BE2C (cell line): ENCODE measurements around the gene ASTL. TPM values are rescaled to one million over a fixed set of nuclear protein-coding genes. Genes with fewer than 3 reads are reported as not detected.

Experiments used
- DNase-seq: peaks from one replicate; pipeline ENCODE4 v3.0.0-alpha.2; 2020
- H3K27me3 ChIP-seq: fragments of 250-450 bp; sonication (Bioruptor Pico); 2 replicates; pipeline ENCODE4 v1.5.1; 2020; ENCODE audit warnings: mild to moderate bottlenecking
- H3K36me3 ChIP-seq: fragments of 250-450 bp; sonication (Bioruptor Pico); 2 replicates; pipeline ENCODE4 v1.5.1; 2020; ENCODE audit warnings: mild to moderate bottlenecking
- H3K4me1 ChIP-seq: fragments of 250-450 bp; sonication (Bioruptor Pico); 2 replicates; pipeline ENCODE4 v1.5.1; 2020
- H3K4me3 ChIP-seq: 2 replicates; pipeline ENCODE4 v1.5.1; 2011; ENCODE audit warnings: low read depth, low read length
- H3K9me3 ChIP-seq: fragments of 250-450 bp; sonication (Bioruptor Pico); 2 replicates; pipeline ENCODE4 v1.5.1; 2020
- polyA plus RNA-seq: library from polyadenylated mRNA; unstranded; fragments of >200 nt; gene quantifications from one replicate; pipeline ENCODE4 v1.2.1, GENCODE V29; 2012; ENCODE audit warnings: low read depth, missing spikeins; ENCODE audit not compliant: insufficient read length, insufficient read depth
- TF ChIP-seq, protein P1 (sequence below): IDR thresholded peaks from 2 replicates; pipeline ENCODE4 v1.5.1; 2012; ENCODE audit warnings: mild to moderate bottlenecking, low read depth, low read length

ASTL gene
- polyA plus RNA-seq, result not detected

DNA sequence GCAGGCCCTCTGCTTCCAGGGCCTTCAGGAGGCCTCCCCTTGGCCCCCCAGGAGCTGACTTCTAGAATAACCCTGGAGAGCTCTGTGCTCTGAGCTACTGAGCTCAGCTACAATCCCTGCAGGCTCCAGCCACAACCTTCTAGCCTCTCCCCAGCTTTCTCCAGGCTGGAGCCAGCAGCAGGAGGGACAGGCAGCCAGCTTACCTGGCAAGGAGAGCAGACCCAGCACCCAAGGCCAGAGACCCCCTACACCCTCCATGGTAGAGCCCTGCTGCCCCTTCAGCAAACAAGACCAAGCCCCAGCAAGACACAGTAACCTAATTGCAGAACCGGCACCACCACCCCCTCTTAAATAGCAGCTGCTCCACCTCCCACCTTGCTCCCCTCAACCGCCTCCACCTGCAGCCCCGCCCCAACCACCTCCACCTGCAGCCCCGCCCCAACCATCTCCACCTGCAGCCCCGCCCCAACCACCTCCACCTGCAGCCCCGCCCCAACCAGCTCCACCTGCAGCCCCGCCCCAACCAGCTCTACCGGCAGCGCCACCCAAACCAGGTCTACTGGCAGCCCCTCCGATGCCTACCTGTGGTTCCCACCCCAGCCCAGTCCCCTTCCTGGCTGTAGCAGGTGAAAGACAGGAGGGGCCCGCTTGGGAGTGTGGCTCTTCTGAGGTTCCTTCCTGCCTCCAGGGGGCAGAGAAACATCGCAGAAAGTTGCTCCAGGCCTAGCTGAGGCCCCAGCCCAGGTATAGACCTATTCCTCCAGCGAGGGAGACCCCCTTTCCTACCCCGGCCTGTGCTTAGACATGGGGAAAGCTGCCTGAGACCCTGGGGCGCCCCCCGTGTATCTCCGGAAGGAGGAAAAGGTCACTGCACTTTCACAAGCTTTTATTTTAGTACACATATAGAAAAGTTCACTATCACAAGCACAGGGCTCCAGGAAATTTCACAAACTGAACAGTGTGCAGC lies at the start of gene ASTL:
Gene ASTL, minus strand, starts transcription at position 324 of the 967 bp plus-strand sequence. Its CDS starts 66 bp downstream, at position 258.
- no peaks in the 10 kb centered on the region for H3K36me3 ChIP-seq
- no peaks in the 10 kb centered on the region for H3K4me1 ChIP-seq
- TF ChIP-seq, protein P1, sequence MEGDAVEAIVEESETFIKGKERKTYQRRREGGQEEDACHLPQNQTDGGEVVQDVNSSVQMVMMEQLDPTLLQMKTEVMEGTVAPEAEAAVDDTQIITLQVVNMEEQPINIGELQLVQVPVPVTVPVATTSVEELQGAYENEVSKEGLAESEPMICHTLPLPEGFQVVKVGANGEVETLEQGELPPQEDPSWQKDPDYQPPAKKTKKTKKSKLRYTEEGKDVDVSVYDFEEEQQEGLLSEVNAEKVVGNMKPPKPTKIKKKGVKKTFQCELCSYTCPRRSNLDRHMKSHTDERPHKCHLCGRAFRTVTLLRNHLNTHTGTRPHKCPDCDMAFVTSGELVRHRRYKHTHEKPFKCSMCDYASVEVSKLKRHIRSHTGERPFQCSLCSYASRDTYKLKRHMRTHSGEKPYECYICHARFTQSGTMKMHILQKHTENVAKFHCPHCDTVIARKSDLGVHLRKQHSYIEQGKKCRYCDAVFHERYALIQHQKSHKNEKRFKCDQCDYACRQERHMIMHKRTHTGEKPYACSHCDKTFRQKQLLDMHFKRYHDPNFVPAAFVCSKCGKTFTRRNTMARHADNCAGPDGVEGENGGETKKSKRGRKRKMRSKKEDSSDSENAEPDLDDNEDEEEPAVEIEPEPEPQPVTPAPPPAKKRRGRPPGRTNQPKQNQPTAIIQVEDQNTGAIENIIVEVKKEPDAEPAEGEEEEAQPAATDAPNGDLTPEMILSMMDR, result peak; percentile 54
- no peaks in the 10 kb centered on the region for H3K27me3 ChIP-seq
- H3K9me3 ChIP-seq, result no peaks in the 10 kb centered on the region
- DNase-seq, result peak; percentile 44
- no peak within 1 kb of the TSS for H3K4me3 ChIP-seq

DNA sequence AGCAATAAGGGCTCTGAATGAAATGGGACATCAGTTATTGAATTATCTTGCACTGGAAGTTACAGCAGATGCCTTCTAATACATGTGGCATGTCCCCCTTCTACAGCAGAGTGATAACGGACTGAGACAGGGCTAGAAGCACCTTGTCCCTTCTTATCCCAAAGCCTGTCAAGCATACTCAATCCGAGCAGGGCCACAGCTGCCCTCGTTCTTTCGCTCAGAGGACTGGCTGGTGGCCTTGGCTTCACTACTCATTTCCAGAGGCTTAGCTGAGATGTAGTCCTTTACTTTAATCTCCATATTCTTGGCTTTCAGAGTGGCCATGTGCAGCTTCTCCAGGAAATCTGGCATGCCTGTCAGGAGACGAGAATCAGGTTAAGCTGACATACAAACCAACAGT lies 48.3 kb upstream of the ASTL start:
- Histone ChIP-seq H3K27me3 (no peaks in the 10 kb centered on the region), H3K36me3 (peaks cover 31% of the 10 kb centered on the region), H3K4me1 (no peaks in the 10 kb centered on the region), H3K9me3 (no peaks in the 10 kb centered on the region), H3K4me3 (no peak overlapping the region)
- DNase-seq, result no peak
- TF ChIP-seq, protein P1, result no peak

DNA sequence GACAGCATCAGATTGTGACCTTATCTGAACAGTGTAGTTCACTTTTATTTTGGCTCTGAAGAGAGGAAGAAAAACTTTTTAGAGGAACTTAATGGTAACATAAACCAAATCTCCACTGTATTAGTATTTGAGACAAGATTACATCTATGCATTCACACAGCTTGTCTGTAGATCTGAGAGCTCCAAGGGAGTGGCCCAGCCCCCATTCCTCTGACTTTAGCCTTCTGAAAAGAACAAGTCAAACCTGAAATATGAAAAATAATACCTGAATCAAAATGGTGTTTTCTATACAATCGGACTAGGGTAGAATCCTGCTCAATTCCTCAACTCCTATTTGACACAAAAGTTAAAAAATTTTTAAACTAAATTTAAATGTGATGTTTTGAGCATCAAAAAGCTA lies 47.2 kb upstream of the ASTL start:
- H3K4me3 ChIP-seq, result no peak overlapping the region
- H3K27me3 ChIP-seq, result no peaks in the 10 kb centered on the region
- no peaks in the 10 kb centered on the region for H3K9me3 ChIP-seq
- TF ChIP-seq, protein P1, result no peak
- H3K4me1 ChIP-seq, result no peaks in the 10 kb centered on the region
- H3K36me3 ChIP-seq, result peaks cover 26% of the 10 kb centered on the region
- no peak for DNase-seq

DNA sequence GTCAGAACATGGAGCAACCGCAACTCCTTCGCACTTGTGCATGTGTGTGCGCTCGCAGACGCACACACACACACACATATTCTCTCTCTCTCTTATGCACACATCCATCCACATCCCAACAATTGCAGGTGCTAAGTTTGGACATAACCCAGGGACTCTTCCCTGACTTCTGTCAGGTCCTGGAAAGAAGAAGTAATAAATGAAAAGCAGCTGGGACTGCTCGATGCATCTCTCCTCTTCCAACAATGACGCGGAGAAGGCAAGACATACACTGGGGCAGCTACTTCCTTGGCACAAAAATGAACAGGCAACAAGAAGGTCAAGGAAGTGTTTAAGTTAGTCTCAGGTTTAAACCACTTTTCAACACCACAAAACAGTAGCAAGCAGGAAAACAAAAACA lies 46.7 kb upstream of the ASTL start:
- TF ChIP-seq, protein P1, result no peak
- H3K4me3 ChIP-seq, result no peak overlapping the region
- DNase-seq, result no peak
- no peaks in the 10 kb centered on the region for H3K9me3 ChIP-seq
- no peaks in the 10 kb centered on the region for H3K4me1 ChIP-seq
- H3K36me3 ChIP-seq, result peaks cover 26% of the 10 kb centered on the region
- no peaks in the 10 kb centered on the region for H3K27me3 ChIP-seq

- TF ChIP-seq, protein P1, result no peak
- Histone ChIP-seq H3K4me1 (no peaks in the 10 kb centered on the region), H3K9me3 (no peaks in the 10 kb centered on the region), H3K4me3 (no peak overlapping the region), H3K36me3 (peaks cover 25% of the 10 kb centered on the region), H3K27me3 (no peaks in the 10 kb centered on the region)
- DNase-seq, result no peak
Observed at GRCh38 chr2:96184188-96184587, 45.9 kb upstream of the ASTL start.

GRCh38 chr2:96181529-96181928 lies 43.2 kb upstream of the ASTL start:
- Histone ChIP-seq H3K36me3 (peaks cover 14% of the 10 kb centered on the region), H3K9me3 (no peaks in the 10 kb centered on the region), H3K27me3 (no peaks in the 10 kb centered on the region), H3K4me3 (no peak overlapping the region), H3K4me1 (no peaks in the 10 kb centered on the region)
- TF ChIP-seq, protein P1, result no peak
- DNase-seq, result no peak
